HEK293 (cell line): Measurements from ENCODE around the gene FOXC2.
A peak's percentile ranks its signal among the peaks of the same experiment; 100 is the strongest.

Experiments used
- CTCF ChIA-PET: fragments of 350-600 bp; formaldehyde crosslinking; extraction: SDS; loops from one replicate; lab custom pipeline; 2021; ENCODE audit warnings: antibody characterized with exemption; lab: Yijun Ruan, JAX
- POLR2A ChIA-PET: fragments of 300-600 bp; formaldehyde crosslinking; extraction: SDS; loops from one replicate; lab custom pipeline; 2020; ENCODE audit warnings: antibody characterized with exemption, inconsistent platforms; lab: Yijun Ruan, JAX
- H3K27ac ChIP-seq: fragments of 200-500 bp; sonication (Bioruptor generic); 2 replicates; pipeline ENCODE4 v1.5.1; 2014; ENCODE audit warnings: low read depth, low read length, control low read depth, inconsistent platforms; ENCODE audit errors: extremely low read depth
- H3K36me3 ChIP-seq, 2 experiments: fragments of 200-500 bp in 1 of 2; sonication (Bioruptor generic) in 1 of 2; 1 replicate in 1 of 2; 2 replicates in 1 of 2; pipeline ENCODE4 v1.5.1; 2014 to 2017; ENCODE audit warnings: inconsistent platforms in 2 of 2, low read length in 2 of 2; ENCODE audit not compliant: control insufficient read depth in 2 of 2, insufficient read depth in 1 of 2
- H3K4me1 ChIP-seq: fragments of 200-500 bp; sonication (Bioruptor generic); 2 replicates; pipeline ENCODE4 v1.5.1; 2014; ENCODE audit warnings: mild to moderate bottlenecking, low read length, inconsistent platforms; ENCODE audit not compliant: control insufficient read depth, insufficient read depth
- H3K4me3 ChIP-seq: 2 replicates; pipeline ENCODE4 v1.5.1; 2011; ENCODE audit warnings: low read depth, mild to moderate bottlenecking, control low read depth, low read length, moderate library complexity
- H3K9me3 ChIP-seq: fragments of 200-500 bp; sonication (Bioruptor generic); 2 replicates; pipeline ENCODE4 v1.5.1; 2014; ENCODE audit warnings: low read depth, low read length, inconsistent platforms; ENCODE audit not compliant: control insufficient read depth, insufficient read depth
- MYNN ChIP-seq: fragments of 450-650 bp; formaldehyde crosslinking; IDR thresholded peaks from 2 replicates; pipeline ENCODE4 v1.5.1; 2016; ENCODE audit warnings: missing biosample characterization, missing genetic modification characterization, borderline replicate concordance
- SCRT1 ChIP-seq: fragments of 450-650 bp; formaldehyde crosslinking; IDR thresholded peaks from 2 replicates; pipeline ENCODE4 v1.5.1; 2016; ENCODE audit warnings: missing biosample characterization, missing genetic modification characterization, borderline replicate concordance
- ZBTB1 ChIP-seq: fragments of 450-650 bp; formaldehyde crosslinking; IDR thresholded peaks from 2 replicates; pipeline ENCODE4 v1.5.1; 2016; ENCODE audit warnings: missing biosample characterization, missing genetic modification characterization
- ZBTB11 ChIP-seq: fragments of 450-650 bp; formaldehyde crosslinking; conservative IDR thresholded peaks from 2 replicates; pipeline ENCODE4 v1.5.1; 2016; ENCODE audit warnings: low read depth, missing biosample characterization, missing genetic modification characterization
- ZBTB8A ChIP-seq: fragments of 450-650 bp; formaldehyde crosslinking; IDR thresholded peaks from 2 replicates; pipeline ENCODE4 v1.5.1; 2016; ENCODE audit warnings: missing biosample characterization, missing genetic modification characterization
- ZFP37 ChIP-seq: fragments of 450-650 bp; formaldehyde crosslinking; IDR thresholded peaks from 2 replicates; pipeline ENCODE4 v1.5.1; 2016; ENCODE audit warnings: missing biosample characterization, missing genetic modification characterization
- ZIC2 ChIP-seq: fragments of 450-650 bp; formaldehyde crosslinking; IDR thresholded peaks from 2 replicates; pipeline ENCODE4 v1.5.1; 2016; ENCODE audit warnings: missing biosample characterization, missing genetic modification characterization
- ZNF133 ChIP-seq: fragments of 450-650 bp; formaldehyde crosslinking; IDR thresholded peaks from 2 replicates; pipeline ENCODE4 v1.5.1; 2016; ENCODE audit warnings: missing biosample characterization, missing genetic modification characterization
- ZNF155 ChIP-seq: fragments of 450-650 bp; formaldehyde crosslinking; IDR thresholded peaks from 2 replicates; pipeline ENCODE4 v1.5.1; 2016; ENCODE audit warnings: missing biosample characterization, missing genetic modification characterization
- ZNF214 ChIP-seq: fragments of 450-650 bp; formaldehyde crosslinking; IDR thresholded peaks from 2 replicates; pipeline ENCODE4 v1.5.1; 2017; ENCODE audit warnings: missing biosample characterization, mild to moderate bottlenecking, missing genetic modification characterization, borderline replicate concordance
- ZNF248 ChIP-seq: fragments of 450-650 bp; formaldehyde crosslinking; IDR thresholded peaks from 2 replicates; pipeline ENCODE4 v1.5.1; 2017; ENCODE audit warnings: missing biosample characterization, missing genetic modification characterization
- ZNF280D ChIP-seq: fragments of 450-650 bp; formaldehyde crosslinking; IDR thresholded peaks from 2 replicates; pipeline ENCODE4 v1.5.1; 2016; ENCODE audit warnings: missing biosample characterization, missing genetic modification characterization
- ZNF335 ChIP-seq: fragments of 450-650 bp; formaldehyde crosslinking; conservative IDR thresholded peaks from 2 replicates; pipeline ENCODE4 v1.5.1; 2016; ENCODE audit warnings: missing biosample characterization, missing genetic modification characterization
- ZNF404 ChIP-seq: fragments of 450-650 bp; formaldehyde crosslinking; IDR thresholded peaks from 2 replicates; pipeline ENCODE4 v1.5.1; 2017; ENCODE audit warnings: missing biosample characterization, missing genetic modification characterization
- ZNF449 ChIP-seq: fragments of 450-650 bp; formaldehyde crosslinking; IDR thresholded peaks from 2 replicates; pipeline ENCODE4 v1.5.1; 2017; ENCODE audit warnings: missing biosample characterization, mild to moderate bottlenecking, missing genetic modification characterization, moderate library complexity
- ZNF473 ChIP-seq: fragments of 450-650 bp; formaldehyde crosslinking; IDR thresholded peaks from 2 replicates; pipeline ENCODE4 v1.5.1; 2017; ENCODE audit warnings: missing biosample characterization, missing genetic modification characterization
- ZNF501 ChIP-seq: fragments of 450-650 bp; formaldehyde crosslinking; IDR thresholded peaks from 2 replicates; pipeline ENCODE4 v1.5.1; 2016; ENCODE audit warnings: missing biosample characterization, missing genetic modification characterization
- ZNF596 ChIP-seq: fragments of 450-650 bp; IDR thresholded peaks from 2 replicates; pipeline ENCODE4 v1.5.0; 2018; ENCODE audit warnings: missing biosample characterization, mild to moderate bottlenecking, missing genetic modification characterization, moderate library complexity
- ZNF626 ChIP-seq: fragments of 450-650 bp; sonication (Bioruptor Pico); formaldehyde crosslinking; IDR thresholded peaks from 2 replicates; pipeline ENCODE4 v1.5.1; 2018; ENCODE audit warnings: missing biosample characterization, missing genetic modification characterization, inconsistent platforms
- ZNF701 ChIP-seq: fragments of 450-650 bp; formaldehyde crosslinking; IDR thresholded peaks from 2 replicates; pipeline ENCODE4 v1.5.1; 2016; ENCODE audit warnings: missing biosample characterization, missing genetic modification characterization
- ZNF76 ChIP-seq: fragments of 450-650 bp; formaldehyde crosslinking; IDR thresholded peaks from 2 replicates; pipeline ENCODE4; 2016; ENCODE audit warnings: low read depth, missing biosample characterization, missing genetic modification characterization, borderline replicate concordance
- ZXDB ChIP-seq: fragments of 450-650 bp; formaldehyde crosslinking; IDR thresholded peaks from 2 replicates; pipeline ENCODE4 v1.5.1; 2016; ENCODE audit warnings: missing biosample characterization, missing genetic modification characterization

Gene FOXC2

GRCh38 chr16:86566966-86567700 lies 504 bp downstream of the FOXC2 start (continued):
- peak; percentile 69; the same call in 1 of the 2 replicates for TF ChIP-seq ZNF449 (tag by site-specific recombination)
- no peak for TF ChIP-seq SCRT1 (tag by site-specific recombination)
- peak; percentile 79 for TF ChIP-seq ZBTB8A (tag by site-specific recombination)
- TF ChIP-seq ZNF76 (tag by site-specific recombination), result no peak
- TF ChIP-seq MYNN (tag by site-specific recombination), result no peak
- no peak for TF ChIP-seq ZNF133
- TF ChIP-seq ZNF214 (tag by site-specific recombination), result no peak
- TF ChIP-seq ZFP37 (tag by site-specific recombination), result no peak
- no peak for TF ChIP-seq ZXDB
- TF ChIP-seq ZNF473, result no peak

GRCh38 chr16:86567701-86568581 lies 1.3 kb downstream of the FOXC2 start:
- no peaks in the 10 kb centered on the region for H3K4me1 ChIP-seq
- no peaks in the 10 kb centered on the region for H3K36me3 ChIP-seq
- H3K9me3 ChIP-seq, result no peaks in the 10 kb centered on the region
- ChIA-PET POLR2A (no interaction called here), CTCF (interaction anchor here (0.7 to 8.8 kb wide), 3 partner anchors 301 to 493 kb away, joined by 3 to 127 read pairs (median 3); no protein-coding TSS in a partner anchor)
- no peak overlapping the region for H3K27ac ChIP-seq
- TF ChIP-seq ZNF335 (tag by site-specific recombination), result peak; percentile 86; the same call in 1 of the 2 replicates
- no peak for TF ChIP-seq ZBTB11
- H3K4me3 ChIP-seq, result peak overlapping the region; percentile 60

GRCh38 chr16:86568677-86569623 lies 2.3 kb downstream of the FOXC2 start:
- H3K36me3 ChIP-seq, result no peaks in the 10 kb centered on the region
- no peaks in the 10 kb centered on the region for H3K4me1 ChIP-seq
- ChIA-PET POLR2A (no interaction called here), CTCF (interaction anchor here (0.7 to 8.8 kb wide), 4 partner anchors 144 to 509 kb away, joined by 3 to 127 read pairs (median 4); no protein-coding TSS in a partner anchor)
- no peaks in the 10 kb centered on the region for H3K9me3 ChIP-seq
- H3K27ac ChIP-seq, result no peak overlapping the region
- H3K4me3 ChIP-seq, result peak overlapping the region; percentile 60
- TF ChIP-seq ZNF248 (tag by site-specific recombination), result no peak
- no peak for TF ChIP-seq ZNF596 (tag by site-specific recombination)
- no peak for TF ChIP-seq ZNF501 (tag by site-specific recombination)
- no peak for TF ChIP-seq ZNF701 (tag by site-specific recombination)
- no peak for TF ChIP-seq ZIC2 (tag by site-specific recombination)
- no peak for TF ChIP-seq ZNF280D (tag by site-specific recombination)
- no peak for TF ChIP-seq ZNF155 (tag by site-specific recombination)
- no peak for TF ChIP-seq ZNF404 (tag by site-specific recombination)
- no peak for TF ChIP-seq ZBTB1 (tag by site-specific recombination)
- TF ChIP-seq ZNF626 (tag by site-specific recombination), result no peak
